Vagina (tissue), 2 donors: ENCODE measurements around the gene DNAJC7. TPM values are rescaled to one million over a fixed set of nuclear protein-coding genes. Genes with fewer than 3 reads are reported as not detected.

Experiments
- DNase-seq, 2 donors: peaks; one replicate each; pipeline ENCODE4 v3.0.0-alpha.2; 2017; ENCODE audit errors: extremely low spot score in 2 of 2
- H3K27ac ChIP-seq: fragments of 200-600 bp; sonication (generic); one replicate; pipeline ENCODE4 v1.5.1; 2019
- H3K27me3 ChIP-seq: fragments of 200-600 bp; sonication (generic); one replicate; pipeline ENCODE4 v1.5.1; 2019
- H3K36me3 ChIP-seq, 2 donors: fragments of 200-600 bp; sonication (generic); one replicate each; pipeline ENCODE4 v1.5.1; 2017 to 2019
- H3K4me1 ChIP-seq: fragments of 200-600 bp; sonication (generic); one replicate; pipeline ENCODE4 v1.5.1; 2019
- H3K4me3 ChIP-seq, 2 donors: fragments of 200-600 bp; sonication (generic); 1 replicate in 1 of 2; 2 replicates in 1 of 2; pipeline ENCODE4 v1.5.1; 2016 to 2019
- H3K9me3 ChIP-seq: fragments of 200-600 bp; sonication (generic); one replicate; pipeline ENCODE4 v1.5.1; 2019
- POLR2A ChIP-seq, 2 donors: fragments of 450-650 bp; IDR thresholded peaks; one replicate each; pipeline ENCODE4 v1.6.1; 2017; ENCODE audit warnings: antibody characterized with exemption in 2 of 2, mild to moderate bottlenecking in 2 of 2, moderate library complexity in 2 of 2
- POLR2AphosphoS5 ChIP-seq, 2 donors: sonication (generic); formaldehyde crosslinking; IDR thresholded peaks; one replicate each; pipeline ENCODE4 v1.9.0; 2017; ENCODE audit warnings: antibody characterized with exemption in 2 of 2, mild to moderate bottlenecking in 2 of 2, low read depth in 1 of 2; ENCODE audit not compliant: insufficient read depth in 1 of 2
- intact Hi-C: fragments of 100-400 bp; cut with DNase I; formaldehyde crosslinking; loops from one replicate; pipeline ENCODE4 v1.15.1; 2023
- total RNA-seq: library from RNA; depleted of rRNA; stranded (reverse); fragments of >200 nt; gene quantifications from one replicate; pipeline ENCODE4 v1.2.3, GENCODE V29; 2016
- TF ChIP-seq, protein P1 (sequence below), 3 experiments: fragments of 450-650 bp in 2 of 3; fragments of 200-600 bp in 1 of 3; sonication (generic) in 1 of 3; IDR thresholded peaks; one replicate each; pipeline ENCODE4 v1.5.1; 2017 to 2019; ENCODE audit warnings: antibody characterized with exemption in 3 of 3, mild to moderate bottlenecking in 2 of 3, moderate library complexity in 2 of 3

The DNAJC7 gene
- total RNA-seq, 1 donor from 2014 or later, result 60.2 TPM

DNA sequence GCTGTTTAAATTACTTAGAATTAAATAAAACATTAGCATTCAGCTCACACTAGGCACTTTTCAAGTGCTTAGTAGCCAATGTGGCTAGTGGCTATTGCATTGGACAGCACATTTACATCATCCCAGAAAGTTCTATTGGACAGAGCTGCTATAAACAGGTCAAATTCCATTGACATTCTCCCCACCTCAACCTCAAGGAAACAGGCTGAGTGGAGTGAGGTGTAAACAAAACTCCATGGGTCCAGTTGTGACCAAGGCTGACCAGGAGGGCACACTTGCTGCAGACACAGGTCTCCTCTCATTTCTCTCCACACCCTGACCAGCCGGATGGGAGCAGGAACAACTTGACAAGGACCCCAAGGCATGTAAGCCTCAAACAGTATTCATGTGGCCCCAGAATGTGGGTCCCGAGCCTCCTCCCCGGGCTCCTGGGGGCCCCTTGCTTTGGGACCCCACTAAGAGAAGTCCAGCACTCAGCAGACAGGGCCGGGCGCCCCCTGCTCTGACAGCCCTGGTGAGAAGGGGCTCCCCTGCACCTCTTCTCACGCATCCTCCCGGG is 32.7 kb upstream of the DNAJC7 start:
- Histone ChIP-seq H3K27ac (peak overlapping the region; percentile 24), H3K9me3 (no peaks in the 10 kb centered on the region), H3K27me3 (peaks cover 4% of the 10 kb centered on the region), H3K4me3 (peak overlapping the region; percentile 67 to 76), H3K36me3 (no peaks in the 10 kb centered on the region), H3K4me1 (peaks cover 9% of the 10 kb centered on the region)
- no peak for DNase-seq
- TF ChIP-seq, protein P1, sequence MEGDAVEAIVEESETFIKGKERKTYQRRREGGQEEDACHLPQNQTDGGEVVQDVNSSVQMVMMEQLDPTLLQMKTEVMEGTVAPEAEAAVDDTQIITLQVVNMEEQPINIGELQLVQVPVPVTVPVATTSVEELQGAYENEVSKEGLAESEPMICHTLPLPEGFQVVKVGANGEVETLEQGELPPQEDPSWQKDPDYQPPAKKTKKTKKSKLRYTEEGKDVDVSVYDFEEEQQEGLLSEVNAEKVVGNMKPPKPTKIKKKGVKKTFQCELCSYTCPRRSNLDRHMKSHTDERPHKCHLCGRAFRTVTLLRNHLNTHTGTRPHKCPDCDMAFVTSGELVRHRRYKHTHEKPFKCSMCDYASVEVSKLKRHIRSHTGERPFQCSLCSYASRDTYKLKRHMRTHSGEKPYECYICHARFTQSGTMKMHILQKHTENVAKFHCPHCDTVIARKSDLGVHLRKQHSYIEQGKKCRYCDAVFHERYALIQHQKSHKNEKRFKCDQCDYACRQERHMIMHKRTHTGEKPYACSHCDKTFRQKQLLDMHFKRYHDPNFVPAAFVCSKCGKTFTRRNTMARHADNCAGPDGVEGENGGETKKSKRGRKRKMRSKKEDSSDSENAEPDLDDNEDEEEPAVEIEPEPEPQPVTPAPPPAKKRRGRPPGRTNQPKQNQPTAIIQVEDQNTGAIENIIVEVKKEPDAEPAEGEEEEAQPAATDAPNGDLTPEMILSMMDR (IDR thresholded peaks at IDR 0.05), result no peak
- no peak for TF ChIP-seq POLR2AphosphoS5 (IDR thresholded peaks at IDR 0.05; ENCODE audit: insufficient read depth in 1 of 2, low read depth in 1 of 2)
- TF ChIP-seq POLR2A (IDR thresholded peaks at IDR 0.05), result no peak
- intact Hi-C loops, result no loop called here

DNA sequence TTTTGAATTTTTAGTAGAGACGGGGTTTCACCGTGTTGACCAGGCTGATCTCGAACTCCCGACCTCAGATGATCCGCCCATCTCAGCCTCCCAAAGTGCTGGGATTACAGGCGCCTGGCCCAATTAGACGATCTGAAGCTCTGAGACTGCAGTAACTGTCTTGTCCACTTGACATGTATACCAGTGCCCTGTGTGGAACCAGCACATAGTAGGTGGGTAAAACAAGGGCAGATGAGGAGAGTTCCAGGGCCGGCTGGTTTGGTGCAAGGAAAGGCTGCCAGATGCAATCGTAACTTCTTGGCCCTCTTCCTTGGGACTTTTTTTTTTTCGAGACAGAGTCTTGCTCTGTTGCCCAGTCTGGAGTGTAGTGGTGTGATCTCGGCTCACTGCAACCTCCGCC is 30.1 kb upstream of the DNAJC7 start:
- peaks cover 9% of the 10 kb centered on the region for H3K4me1 ChIP-seq
- no peak overlapping the region for H3K4me3 ChIP-seq
- no peaks in the 10 kb centered on the region for H3K36me3 ChIP-seq
- no peaks in the 10 kb centered on the region for H3K9me3 ChIP-seq
- no peaks in the 10 kb centered on the region for H3K27me3 ChIP-seq
- intact Hi-C loops, result no loop called here
- DNase-seq, result no peak
- TF ChIP-seq POLR2A (IDR thresholded peaks at IDR 0.05) (no peak), POLR2AphosphoS5 (IDR thresholded peaks at IDR 0.05; ENCODE audit: insufficient read depth in 1 of 2, low read depth in 1 of 2) (no peak)
- TF ChIP-seq, protein P1 (IDR thresholded peaks at IDR 0.05), result no peak
- no peak overlapping the region for H3K27ac ChIP-seq

DNA sequence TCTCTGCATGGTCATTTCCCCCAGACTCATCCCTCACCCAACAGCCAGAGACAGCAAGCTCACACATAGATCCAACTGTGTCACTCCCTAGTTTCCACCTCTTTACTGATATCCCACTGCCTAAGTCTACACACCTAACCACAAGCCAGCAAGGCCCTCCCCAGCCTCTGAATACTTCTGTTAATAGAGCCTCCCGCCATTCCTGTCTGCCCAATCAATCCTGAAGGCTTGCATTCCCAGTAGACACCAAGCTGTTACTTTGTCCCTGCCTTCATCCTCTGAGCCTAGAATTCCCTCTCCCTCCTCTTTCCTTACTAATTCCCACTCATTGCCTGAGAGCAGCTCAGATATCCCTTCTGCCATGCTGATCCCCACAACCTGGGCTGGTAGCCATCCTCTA is 28.5 kb upstream of the DNAJC7 start:
- Histone ChIP-seq H3K36me3 (no peaks in the 10 kb centered on the region), H3K27ac (no peak overlapping the region), H3K4me1 (peaks cover 9% of the 10 kb centered on the region), H3K9me3 (no peaks in the 10 kb centered on the region), H3K4me3 (no peak overlapping the region), H3K27me3 (no peaks in the 10 kb centered on the region)
- intact Hi-C loops, result no loop called here
- DNase-seq, result no peak
- TF ChIP-seq POLR2A (IDR thresholded peaks at IDR 0.05) (no peak), POLR2AphosphoS5 (IDR thresholded peaks at IDR 0.05; ENCODE audit: insufficient read depth in 1 of 2, low read depth in 1 of 2) (no peak)
- TF ChIP-seq, protein P1 (IDR thresholded peaks at IDR 0.05), result no peak

DNA sequence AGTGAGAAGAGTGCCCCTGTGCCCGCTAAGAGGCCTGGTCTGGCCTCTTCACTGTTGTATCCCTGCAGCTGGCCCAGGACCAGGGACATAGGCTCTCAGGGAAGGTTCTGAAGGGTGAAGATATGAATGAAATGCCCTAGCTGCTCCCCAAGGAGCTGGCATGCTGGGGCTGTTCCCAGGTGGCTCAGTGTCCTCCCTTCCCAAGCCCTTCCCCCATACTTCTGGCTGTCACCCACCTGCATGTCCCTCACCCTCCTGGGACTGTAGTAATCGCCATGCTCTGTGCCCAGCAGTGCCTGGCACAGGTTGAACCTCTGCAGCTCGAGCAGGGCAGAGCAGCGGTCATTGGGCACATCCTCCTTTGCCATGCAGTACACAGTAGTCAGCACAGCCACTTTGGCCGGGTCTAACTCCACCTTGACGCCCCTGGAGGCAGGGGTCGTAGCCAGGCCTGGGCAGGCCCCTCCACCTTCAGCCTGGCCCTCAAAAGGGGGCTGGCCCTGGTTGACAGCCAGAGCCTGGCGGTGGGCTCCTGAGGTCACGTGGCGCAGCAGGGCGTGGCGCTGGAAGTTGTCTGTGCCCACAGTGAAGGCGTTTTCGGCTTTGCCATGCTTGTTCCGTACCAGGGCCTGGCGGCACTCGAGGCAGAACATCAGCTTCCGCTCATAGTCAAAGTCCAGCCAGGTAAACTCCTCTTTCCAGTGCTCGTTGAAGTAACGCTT is 25.5 kb upstream of the DNAJC7 start:
- Histone ChIP-seq H3K9me3 (no peaks in the 10 kb centered on the region), H3K4me3 (no peak overlapping the region), H3K27ac (no peak overlapping the region), H3K36me3 (no peaks in the 10 kb centered on the region), H3K4me1 (no peaks in the 10 kb centered on the region), H3K27me3 (no peaks in the 10 kb centered on the region)
- intact Hi-C loops, result no loop called here
- TF ChIP-seq POLR2A (IDR thresholded peaks at IDR 0.05) (no peak), POLR2AphosphoS5 (IDR thresholded peaks at IDR 0.05; ENCODE audit: insufficient read depth in 1 of 2, low read depth in 1 of 2) (no peak)
- TF ChIP-seq, protein P1 (IDR thresholded peaks at IDR 0.05), result no peak
- DNase-seq, result no peak

DNA sequence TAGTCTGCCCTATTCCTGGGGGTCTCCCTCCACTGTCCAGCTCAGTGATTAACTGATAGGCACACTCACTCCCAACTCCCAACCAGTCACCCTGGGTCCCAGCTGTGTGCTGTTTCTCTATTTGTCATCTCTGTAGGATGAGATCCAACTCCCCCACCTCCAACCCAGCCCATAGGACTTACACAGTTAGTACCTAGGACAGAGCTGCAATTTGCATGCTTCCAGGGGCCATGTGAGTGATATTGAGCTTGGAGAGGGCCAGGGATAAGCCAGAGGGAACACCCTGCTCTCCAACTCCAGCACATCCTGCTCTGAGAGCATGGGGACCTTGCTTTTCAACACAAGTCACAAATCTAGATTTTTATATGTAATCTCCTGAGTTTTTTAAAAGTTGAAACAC is 24.4 kb upstream of the DNAJC7 start:
- no peak for DNase-seq
- H3K36me3 ChIP-seq, result no peaks in the 10 kb centered on the region
- no peak overlapping the region for H3K27ac ChIP-seq
- no peaks in the 10 kb centered on the region for H3K27me3 ChIP-seq
- no peaks in the 10 kb centered on the region for H3K9me3 ChIP-seq
- intact Hi-C loops, result no loop called here
- H3K4me1 ChIP-seq, result no peaks in the 10 kb centered on the region
- TF ChIP-seq POLR2A (IDR thresholded peaks at IDR 0.05) (no peak), POLR2AphosphoS5 (IDR thresholded peaks at IDR 0.05; ENCODE audit: insufficient read depth in 1 of 2, low read depth in 1 of 2) (no peak)
- TF ChIP-seq, protein P1 (IDR thresholded peaks at IDR 0.05), result no peak
- no peak overlapping the region for H3K4me3 ChIP-seq
